ENCODE measurements around the gene ERMN. TPM values are rescaled to one million over a fixed set of nuclear protein-coding genes. Genes with fewer than 3 reads are reported as not detected.

The ERMN gene
- total RNA-seq, 1 experiment from 2014 or later: 0.59 TPM

GRCh38 chr2:157304811-157305722 is 20.6 kb downstream of the ERMN start (continued):
- no peak for TF ChIP-seq ARID4B (CRISPR knock-in tag; IDR thresholded peaks at IDR 0.05; ENCODE audit: borderline replicate concordance)
- no peak for TF ChIP-seq ZNF121 (CRISPR knock-in tag; IDR thresholded peaks at IDR 0.05)
- no peak for TF ChIP-seq TEAD1 (CRISPR knock-in tag; IDR thresholded peaks at IDR 0.05)
- TF ChIP-seq SP1 (CRISPR knock-in tag; conservative IDR thresholded peaks at IDR 0.05): no peak
- no peak for TF ChIP-seq ZNF512 (CRISPR knock-in tag; IDR thresholded peaks at IDR 0.05; ENCODE audit: borderline replicate concordance)

- DNase-seq (ENCODE audit: low spot score) (no peak), ATAC-seq (no peak)
- peaks cover 1% of the 10 kb centered on the region; the same call in 1 of the 2 replicates for H3K27me3 Mint-ChIP-seq (ENCODE audit: low read depth)
- CTCF ChIA-PET: interaction anchor here (1.3 to 5.5 kb wide), 8 partner anchors 14 to 298 kb away, joined by 5 to 117 read pairs (median 14); partner anchors contain the start of gene ERMN
- H3K36me3 Mint-ChIP-seq: no peaks in the 10 kb centered on the region
- H3K4me1 Mint-ChIP-seq: peaks cover 20% of the 10 kb centered on the region
- H3K4me3 Mint-ChIP-seq: no peak overlapping the region
- no peaks in the 10 kb centered on the region for H3K9me3 Mint-ChIP-seq
- POLR2A ChIA-PET: no interaction called here
- no peak overlapping the region for H3K27ac Mint-ChIP-seq
- TF ChIP-seq ZNF416 (CRISPR knock-in tag; IDR thresholded peaks at IDR 0.05) (no peak), E2F4 (CRISPR knock-in tag; IDR thresholded peaks at IDR 0.05; ENCODE audit: borderline replicate concordance, low read depth) (no peak), IRF2 (CRISPR knock-in tag; IDR thresholded peaks at IDR 0.05; ENCODE audit: borderline replicate concordance, low read depth) (no peak), PREB (CRISPR knock-in tag; IDR thresholded peaks at IDR 0.05; ENCODE audit: borderline replicate concordance) (no peak), JUN (CRISPR knock-in tag; IDR thresholded peaks at IDR 0.05) (no peak), ZNF532 (CRISPR knock-in tag; IDR thresholded peaks at IDR 0.05; ENCODE audit: borderline replicate concordance) (no peak), IRF1 (CRISPR knock-in tag; IDR thresholded peaks at IDR 0.05) (no peak), NR3C1 (CRISPR knock-in tag; conservative IDR thresholded peaks at IDR 0.05; ENCODE audit: low read depth) (no peak), ZNF138 (CRISPR knock-in tag; conservative IDR thresholded peaks at IDR 0.05) (no peak), SP1 (CRISPR knock-in tag; conservative IDR thresholded peaks at IDR 0.05) (no peak), SMAD4 (CRISPR knock-in tag; IDR thresholded peaks at IDR 0.05) (no peak), FOXK1 (CRISPR knock-in tag; IDR thresholded peaks at IDR 0.05) (no peak), ATF6 (CRISPR knock-in tag; IDR thresholded peaks at IDR 0.05) (no peak), RELA (CRISPR knock-in tag; IDR thresholded peaks at IDR 0.05; ENCODE audit: borderline replicate concordance) (no peak), SMAD3 (CRISPR knock-in tag; IDR thresholded peaks at IDR 0.05; ENCODE audit: borderline replicate concordance) (no peak)
Measured at GRCh38 chr2:157303612-157304011, 22.0 kb downstream of the ERMN start.

Data from WTC11 (cell line).